Ishikawa (cell line): ENCODE data around the gene LTO1.

ENCODE experiments used
- CEBPB ChIP-seq: IDR thresholded peaks from 2 replicates; pipeline ENCODE4 v1.6.1; 2012
- CREB1 ChIP-seq: IDR thresholded peaks from 2 replicates; pipeline ENCODE4 v1.6.1; 2012; ENCODE audit warnings: low read depth
- EGR1 ChIP-seq: IDR thresholded peaks from 2 replicates; pipeline ENCODE4 v1.6.1; 2012
- EP300 ChIP-seq: IDR thresholded peaks from 2 replicates; pipeline ENCODE4 v1.6.1; 2012; ENCODE audit warnings: borderline replicate concordance
- FOXM1 ChIP-seq: IDR thresholded peaks from 2 replicates; pipeline ENCODE4 v1.6.1; 2012; ENCODE audit warnings: low read depth, borderline replicate concordance
- MAX ChIP-seq: IDR thresholded peaks from 2 replicates; pipeline ENCODE4 v1.6.1; 2012
- NFIC ChIP-seq: IDR thresholded peaks from 2 replicates; pipeline ENCODE4 v1.6.1; 2012
- RAD21 ChIP-seq: IDR thresholded peaks from 2 replicates; pipeline ENCODE4 v1.6.1; 2012; ENCODE audit warnings: low read depth
- REST ChIP-seq: IDR thresholded peaks from 2 replicates; pipeline ENCODE4 v1.6.1; 2012; ENCODE audit warnings: low read depth, mild to moderate bottlenecking
- TAF1 ChIP-seq: IDR thresholded peaks from 2 replicates; pipeline ENCODE4 v1.6.1; 2012; ENCODE audit warnings: low read depth, mild to moderate bottlenecking
- TCF12 ChIP-seq: IDR thresholded peaks from 2 replicates; pipeline ENCODE4 v1.6.1; 2012; ENCODE audit warnings: low read depth
- TEAD4 ChIP-seq: IDR thresholded peaks from 2 replicates; pipeline ENCODE4 v1.6.1; 2012
- USF1 ChIP-seq: IDR thresholded peaks from 2 replicates; pipeline ENCODE4 v1.6.1; 2012
- YY1 ChIP-seq: IDR thresholded peaks from 2 replicates; pipeline ENCODE4 v1.6.1; 2012; ENCODE audit warnings: low read depth
- ZBTB7A ChIP-seq: IDR thresholded peaks from 2 replicates; pipeline ENCODE4 v1.6.1; 2012; ENCODE audit warnings: low read depth

LTO1 gene

GRCh38 chr11:69716891-69717747, 42.0 kb upstream of the LTO1 start:
- TF ChIP-seq YY1 (no peak), TAF1 (no peak), USF1 (no peak), NFIC (no peak), TCF12 (no peak), EGR1 (no peak), CEBPB (no peak), FOXM1 (no peak), TEAD4 (no peak), REST (no peak)

- TF ChIP-seq RAD21 (no peak), EP300 (no peak), USF1 (no peak), FOXM1 (no peak), CEBPB (no peak), TCF12 (no peak), NFIC (no peak), EGR1 (no peak), YY1 (no peak), TEAD4 (no peak)
These were observed 40.9 kb upstream of the LTO1 start for GRCh38 chr11:69716099-69716498.

- no peak for TF ChIP-seq ZBTB7A
- no peak for TF ChIP-seq MAX
- no peak for TF ChIP-seq TCF12
- TF ChIP-seq RAD21, result no peak
- no peak for TF ChIP-seq CREB1
- no peak for TF ChIP-seq FOXM1
- no peak for TF ChIP-seq EGR1
- TF ChIP-seq NFIC, result no peak
- no peak for TF ChIP-seq REST
These were observed 40.3 kb upstream of the LTO1 start for GRCh38 chr11:69715446-69715845.

- TF ChIP-seq TEAD4, result no peak
- TF ChIP-seq ZBTB7A, result no peak
- no peak for TF ChIP-seq REST
- TF ChIP-seq YY1, result no peak
- no peak for TF ChIP-seq MAX
- TF ChIP-seq RAD21, result no peak
- TF ChIP-seq USF1, result no peak
- no peak for TF ChIP-seq EP300
- no peak for TF ChIP-seq TCF12
- no peak for TF ChIP-seq NFIC
- no peak for TF ChIP-seq EGR1
These were observed 37.0 kb upstream of the LTO1 start for GRCh38 chr11:69711822-69712801.
